ENCODE data around the gene NIPSNAP2. TPM values are rescaled to one million over a fixed set of nuclear protein-coding genes. Genes with fewer than 3 reads are reported as not detected.

Gene NIPSNAP2
- polyA plus RNA-seq, 3 donors: 43.2 to 97.5 (median 88.0) TPM

- H3K36me3 Mint-ChIP-seq: peaks cover 23 to 66% of the 10 kb centered on the region in 2 donors
- no peaks in the 10 kb centered on the region for H4K20me1 ChIP-seq (ENCODE audit: insufficient read depth, low read length)
- H3K9me3 Mint-ChIP-seq: no peaks in the 10 kb centered on the region
- H3K27me3 Mint-ChIP-seq (ENCODE audit: low read depth in 3 of 3): peaks cover 0 to 2% (median 0%) of the 10 kb centered on the region in 3 donors
- no peak overlapping the region for H3K4me3 ChIP-seq (replicated peaks in 1 of 3; ENCODE audit: low read depth in 2 of 3, low read length in 3 of 3)
- H3K4me3 Mint-ChIP-seq: no peak overlapping the region
- H3K27ac ChIP-seq (ENCODE audit: low read depth in 1 of 2, low read length in 2 of 2): no peak overlapping the region
- no peaks in the 10 kb centered on the region for H3K4me1 ChIP-seq (ENCODE audit: control insufficient read depth in 1 of 2, insufficient read depth in 2 of 2, low read length in 2 of 2)
- H3K4me1 Mint-ChIP-seq: no peaks in the 10 kb centered on the region
- H3K79me2 ChIP-seq (ENCODE audit: insufficient read depth, low read length): no peaks in the 10 kb centered on the region
- H3K4me2 ChIP-seq (replicated peaks; ENCODE audit: extremely low read depth, low read length, poor library complexity, severe bottlenecking): no peak overlapping the region
- intact Hi-C loops (cut with micrococcal nuclease): no loop called here
- peak overlapping the region in 1 of 7 donors; percentile 64 for H3K27ac Mint-ChIP-seq
- peaks cover 8 to 21% of the 10 kb centered on the region in 2 donors for H3K36me3 ChIP-seq (replicated peaks in 1 of 2; ENCODE audit: control insufficient read depth in 1 of 2, insufficient read depth in 2 of 2, low read length in 2 of 2)
- TF ChIP-seq CTCF (IDR thresholded peaks at IDR 0.05): no peak
- 100% methylated on average over 1 of the region's 2 CpGs for WGBS (ENCODE audit: insufficient coverage)
- DNase-seq: no peak
- no peak overlapping the region for H3K9ac ChIP-seq (ENCODE audit: insufficient read depth, low read length, poor library complexity, severe bottlenecking)
- no peak overlapping the region for H2AFZ ChIP-seq (ENCODE audit: insufficient read depth, low read depth, low read length, poor library complexity, severe bottlenecking)
- no peaks in the 10 kb centered on the region for H3K9me3 ChIP-seq (replicated peaks in 1 of 2; ENCODE audit: control insufficient read depth in 1 of 2, insufficient read depth in 1 of 2, low read length in 2 of 2)
- H3K27me3 ChIP-seq (ENCODE audit: control insufficient read depth in 2 of 2, insufficient read depth in 2 of 2, low read length in 2 of 2): no peaks in the 10 kb centered on the region
Measured at GRCh38 chr7:56026538-56026937, 62.2 kb downstream of the NIPSNAP2 start.

GRCh38 chr7:56028942-56029630 lies 64.7 kb downstream of the NIPSNAP2 start:
- H3K9me3 Mint-ChIP-seq: no peaks in the 10 kb centered on the region
- Histone ChIP-seq H3K4me3 (replicated peaks in 1 of 3; ENCODE audit: low read depth in 2 of 3, low read length in 3 of 3) (no peak overlapping the region), H3K36me3 (replicated peaks in 1 of 2; ENCODE audit: control insufficient read depth in 1 of 2, insufficient read depth in 2 of 2, low read length in 2 of 2) (peaks cover 8 to 21% of the 10 kb centered on the region in 2 donors), H3K27ac (ENCODE audit: low read depth in 1 of 2, low read length in 2 of 2) (no peak overlapping the region), H4K20me1 (ENCODE audit: insufficient read depth, low read length) (no peaks in the 10 kb centered on the region), H3K9me3 (replicated peaks in 1 of 2; ENCODE audit: control insufficient read depth in 1 of 2, insufficient read depth in 1 of 2, low read length in 2 of 2) (no peaks in the 10 kb centered on the region), H3K9ac (ENCODE audit: insufficient read depth, low read length, poor library complexity, severe bottlenecking) (no peak overlapping the region), H3K4me1 (ENCODE audit: control insufficient read depth in 1 of 2, insufficient read depth in 2 of 2, low read length in 2 of 2) (peaks cover 0 to 3% of the 10 kb centered on the region in 2 donors), H2AFZ (ENCODE audit: insufficient read depth, low read depth, low read length, poor library complexity, severe bottlenecking) (no peak overlapping the region), H3K79me2 (ENCODE audit: insufficient read depth, low read length) (no peaks in the 10 kb centered on the region), H3K27me3 (ENCODE audit: control insufficient read depth in 2 of 2, insufficient read depth in 2 of 2, low read length in 2 of 2) (no peaks in the 10 kb centered on the region), H3K4me2 (replicated peaks; ENCODE audit: extremely low read depth, low read length, poor library complexity, severe bottlenecking) (no peak overlapping the region)
- intact Hi-C loops (cut with micrococcal nuclease): no loop called here
- H3K4me1 Mint-ChIP-seq: peaks cover 14% of the 10 kb centered on the region
- no peak for TF ChIP-seq CTCF (IDR thresholded peaks at IDR 0.05)
- H3K4me3 Mint-ChIP-seq: no peak overlapping the region
- H3K36me3 Mint-ChIP-seq: peaks cover 21 to 53% of the 10 kb centered on the region in 2 donors
- WGBS (ENCODE audit: insufficient coverage): 93% methylated on average over 2 of the region's 9 CpGs
- H3K27ac Mint-ChIP-seq: no peak overlapping the region
- H3K27me3 Mint-ChIP-seq (ENCODE audit: low read depth in 3 of 3): peaks cover 0 to 2% (median 0%) of the 10 kb centered on the region in 3 donors
- DNase-seq: no peak
